HepG2 (cell line): ENCODE measurements around the gene P2RY12.

Experiments
- CTCF ChIP-seq: sonication (generic); formaldehyde crosslinking; IDR thresholded peaks from 2 replicates; pipeline ENCODE4 v1.5.0; 2020; ENCODE audit warnings: mild to moderate bottlenecking, missing genetic modification reagents, moderate library complexity
- DDIT3 ChIP-seq: sonication (generic); formaldehyde crosslinking; IDR thresholded peaks from 2 replicates; pipeline ENCODE4 v1.4.0; 2020; ENCODE audit warnings: mild to moderate bottlenecking, missing genetic modification reagents
- MEIS1 ChIP-seq: sonication (generic); formaldehyde crosslinking; IDR thresholded peaks from 2 replicates; pipeline ENCODE4 v1.9.0; 2021; ENCODE audit warnings: mild to moderate bottlenecking, missing genetic modification reagents, moderate library complexity, borderline replicate concordance
- MLX ChIP-seq: IDR thresholded peaks from 2 replicates; pipeline ENCODE4 v1.6.1; 2016
- SNAI1 ChIP-seq: sonication (generic); formaldehyde crosslinking; IDR thresholded peaks from 2 replicates; pipeline ENCODE4 v1.5.0; 2020; ENCODE audit warnings: mild to moderate bottlenecking, missing genetic modification reagents, borderline replicate concordance

- TF ChIP-seq CTCF (no peak), DDIT3 (CRISPR knock-in tag) (no peak), SNAI1 (CRISPR knock-in tag) (no peak), MEIS1 (CRISPR knock-in tag) (no peak), MLX (CRISPR knock-in tag) (no peak)
Observed at GRCh38 chr3:151301787-151302186, 82.8 kb downstream of the P2RY12 start.
